IMR-90 (cell line): ENCODE results near the gene TUBA1A. TPM values are rescaled to one million over a fixed set of nuclear protein-coding genes. Genes with fewer than 3 reads are reported as not detected.

ENCODE experiments used
- ATAC-seq: fragments of 200-7000 bp; cut with Tn5 transposase; 2 replicates; pipeline ENCODE4 v1.9.1; 2020; ENCODE audit warnings: low read depth, mild to moderate bottlenecking, moderate library complexity
- BruUV-seq: library from RNA; stranded (reverse); fragments of 400-500 nt; replicated peaks from 2 replicates; lab custom pipeline; 2021; lab: Mats Ljungman, UMichigan
- CTCF ChIA-PET: fragments of 300-600 bp; formaldehyde crosslinking; extraction: SDS; loops from one replicate; lab custom pipeline; 2021; ENCODE audit warnings: antibody characterized with exemption; lab: Yijun Ruan, JAX
- POLR2A ChIA-PET: fragments of 300-600 bp; sonication (Branson Sonifier 250); formaldehyde crosslinking; loops from one replicate; lab custom pipeline; 2022; ENCODE audit warnings: antibody characterized with exemption; ENCODE audit not compliant: unreplicated experiment; lab: Charles Lee
- DNase-seq: peaks from one replicate; pipeline ENCODE4 v3.0.0; 2013
- H2AFZ ChIP-seq: replicated peaks from 2 replicates; pipeline ENCODE3; 2013; ENCODE audit warnings: low read length, mild to moderate bottlenecking; ENCODE audit not compliant: poor library complexity
- H2AK5ac ChIP-seq: 2 replicates; pipeline ENCODE4 v1.6.1; 2013; ENCODE audit warnings: low read depth, low read length, inconsistent platforms
- H2AK9ac ChIP-seq: replicated peaks from 2 replicates; pipeline ENCODE3; 2013; ENCODE audit warnings: mild to moderate bottlenecking, low read depth, low read length, moderate library complexity; ENCODE audit not compliant: poor library complexity
- H2BK120ac ChIP-seq: 2 replicates; pipeline ENCODE4 v1.6.1; 2013; ENCODE audit warnings: low read depth, low read length, inconsistent platforms
- H2BK15ac ChIP-seq: 3 replicates; pipeline ENCODE4 v1.6.1; 2013; ENCODE audit warnings: low read depth, low read length, inconsistent platforms
- H2BK20ac ChIP-seq: 2 replicates; pipeline ENCODE4 v1.6.1; 2013; ENCODE audit warnings: low read depth, mild to moderate bottlenecking, inconsistent platforms, low read length, moderate library complexity
- H2BK5ac ChIP-seq: 2 replicates; pipeline ENCODE4 v1.6.1; 2013; ENCODE audit warnings: mild to moderate bottlenecking, low read depth, low read length, inconsistent platforms; ENCODE audit not compliant: poor library complexity, severe bottlenecking
- H3K14ac ChIP-seq: replicated peaks from 2 replicates; pipeline ENCODE4 v1.6.1; 2013; ENCODE audit warnings: low read depth, low read length, inconsistent platforms
- H3K18ac ChIP-seq: 2 replicates; pipeline ENCODE4 v1.6.1; 2013; ENCODE audit warnings: low read depth, low read length, control low read depth
- H3K23ac ChIP-seq: 2 replicates; pipeline ENCODE4 v1.6.1; 2013; ENCODE audit warnings: low read depth, low read length, inconsistent platforms
- H3K27ac ChIP-seq: 2 replicates; pipeline ENCODE4 v1.5.1; 2013; ENCODE audit warnings: mild to moderate bottlenecking, control low read depth, low read length; ENCODE audit not compliant: insufficient read depth
- H3K27me3 ChIP-seq: 2 replicates; pipeline ENCODE4 v1.6.1; 2013; ENCODE audit warnings: low read length; ENCODE audit not compliant: control insufficient read depth, insufficient read depth
- H3K36me3 ChIP-seq: 2 replicates; pipeline ENCODE4 v1.6.1; 2013; ENCODE audit warnings: low read length, mixed read lengths; ENCODE audit not compliant: control insufficient read depth, insufficient read depth
- H3K4ac ChIP-seq: 2 replicates; pipeline ENCODE4 v1.6.1; 2013; ENCODE audit warnings: low read depth, low read length, inconsistent platforms
- H3K4me1 ChIP-seq: 2 replicates; pipeline ENCODE4 v1.6.1; 2013; ENCODE audit warnings: low read length, mixed read lengths; ENCODE audit not compliant: control insufficient read depth, insufficient read depth
- H3K4me2 ChIP-seq: 2 replicates; pipeline ENCODE4 v1.6.1; 2013; ENCODE audit warnings: low read depth, mild to moderate bottlenecking, control low read depth, low read length, moderate library complexity
- H3K4me3 ChIP-seq: 2 replicates; pipeline ENCODE4 v1.5.1; 2013; ENCODE audit warnings: low read depth, mild to moderate bottlenecking, control low read depth, low read length, moderate library complexity; ENCODE audit not compliant: insufficient read depth
- H3K56ac ChIP-seq: 2 replicates; pipeline ENCODE4 v1.6.1; 2013; ENCODE audit warnings: low read length, inconsistent platforms; ENCODE audit not compliant: insufficient read depth; ENCODE audit errors: extremely low read depth
- H3K79me1 ChIP-seq, 2 experiments: 2 replicates each; pipeline ENCODE4 v1.6.1; 2013; ENCODE audit warnings: low read length in 2 of 2, inconsistent platforms in 1 of 2, low read depth in 1 of 2
- H3K9ac ChIP-seq: 2 replicates; pipeline ENCODE4 v1.6.1; 2013; ENCODE audit warnings: low read depth, low read length, control low read depth
- H3K9me1 ChIP-seq: 2 replicates; pipeline ENCODE4 v1.6.1; 2013; ENCODE audit warnings: low read length, inconsistent platforms; ENCODE audit not compliant: insufficient read depth
- H3K9me3 ChIP-seq: 2 replicates; pipeline ENCODE4 v1.6.1; 2013; ENCODE audit warnings: low read length; ENCODE audit not compliant: control insufficient read depth, insufficient read depth
- H4K20me1 ChIP-seq: 2 replicates; pipeline ENCODE4 v1.6.1; 2013; ENCODE audit warnings: low read length, inconsistent platforms; ENCODE audit not compliant: insufficient read depth
- H4K5ac ChIP-seq: 2 replicates; pipeline ENCODE4 v1.6.1; 2013; ENCODE audit warnings: mild to moderate bottlenecking, low read depth, low read length, control low read depth
- H4K8ac ChIP-seq, 2 experiments: 2 replicates each; pipeline ENCODE4 v1.6.1; 2013; ENCODE audit warnings: low read depth in 2 of 2, low read length in 2 of 2, control low read depth in 1 of 2, inconsistent platforms in 1 of 2
- H4K91ac ChIP-seq: 2 replicates; pipeline ENCODE4 v1.6.1; 2013; ENCODE audit warnings: low read depth, low read length, inconsistent platforms; ENCODE audit not compliant: insufficient read depth
- BHLHE40 ChIP-seq: fragments of 150-350 bp; IDR thresholded peaks from 2 replicates; pipeline ENCODE4 v1.6.1; 2016; ENCODE audit warnings: mild to moderate bottlenecking, low read depth, low read length
- CHD1 ChIP-seq: IDR thresholded peaks from 2 replicates; pipeline ENCODE4 v1.6.1; 2012; ENCODE audit warnings: low read depth, low read length, improper control_type of control experiment
- MAFK ChIP-seq: IDR thresholded peaks from 2 replicates; pipeline ENCODE4 v1.6.1; 2012; ENCODE audit warnings: low read depth, low read length, improper control_type of control experiment
- MAZ ChIP-seq: IDR thresholded peaks from 2 replicates; pipeline ENCODE4 v1.6.1; 2012; ENCODE audit warnings: low read depth, mild to moderate bottlenecking, low read length, improper control_type of control experiment, moderate library complexity, borderline replicate concordance
- MXI1 ChIP-seq: IDR thresholded peaks from 2 replicates; pipeline ENCODE4 v1.6.1; 2012; ENCODE audit warnings: low read depth, mild to moderate bottlenecking, low read length, moderate library complexity, borderline replicate concordance
- NFE2L2 ChIP-seq: fragments of 150-350 bp; IDR thresholded peaks from 2 replicates; pipeline ENCODE4 v1.6.1; 2016; ENCODE audit warnings: low read depth, mild to moderate bottlenecking, low read length
- POLR2A ChIP-seq: IDR thresholded peaks from 2 replicates; pipeline ENCODE4 v1.6.1; 2012; ENCODE audit warnings: mild to moderate bottlenecking, low read depth, low read length
- RAD21 ChIP-seq: IDR thresholded peaks from 2 replicates; pipeline ENCODE4 v1.6.1; 2012; ENCODE audit warnings: low read length, improper control_type of control experiment
- RFX5 ChIP-seq: IDR thresholded peaks from 2 replicates; pipeline ENCODE4 v1.8.0; 2012; ENCODE audit warnings: low read depth, mild to moderate bottlenecking, low read length, moderate library complexity
- SMC3 ChIP-seq: fragments of 150-350 bp; IDR thresholded peaks from 2 replicates; pipeline ENCODE4 v1.6.1; 2016; ENCODE audit warnings: low read depth, mild to moderate bottlenecking, antibody characterized with exemption, low read length, moderate library complexity
- WGBS, 2 experiments: methylation state at CpG; one replicate each; pipeline versions ENCODE4 v1.1.5 to v1.1.7; 2013; ENCODE audit warnings: missing lambda C conversion rate in 2 of 2; ENCODE audit not compliant: insufficient read length in 1 of 2; ENCODE audit errors: extremely low coverage in 2 of 2; 5-methylcytosine and 5-hydroxymethylcytosine counted together
- dilution Hi-C: fragments of 300-500 bp; cut with HindIII; formaldehyde crosslinking; loops from one replicate; pipeline ENCODE4 v1.14.3; 2018; ENCODE audit warnings: low sequenced_read_pairs; ENCODE audit not compliant: unreplicated experiment
- in situ Hi-C: fragments of 300-500 bp; cut with MboI; formaldehyde crosslinking; loops from 3 replicates; pipeline ENCODE4 v1.14.3; 2019; ENCODE audit warnings: low sequenced_read_pairs, inconsistent platforms, mixed read lengths
- intact Hi-C: fragments of 100-400 bp; cut with micrococcal nuclease; formaldehyde crosslinking; loops from 2 replicates; pipeline ENCODE4 v1.10.0; 2022
- polyA plus RNA-seq, 3 experiments: library from polyadenylated mRNA; depleted of rRNA; stranded (reverse); fragments of >200 nt; gene quantifications; 2 replicates each; pipeline ENCODE4 v1.2.3, GENCODE V29; 2012; ENCODE audit warnings: low replicate concordance in 1 of 3
- total RNA-seq: library from RNA; depleted of rRNA; stranded (reverse); fragments of >200 nt; gene quantifications from 2 replicates; pipeline ENCODE4 v1.2.3, GENCODE V29; 2012
- TF ChIP-seq, protein P1 (sequence below): conservative IDR thresholded peaks from 2 replicates; pipeline ENCODE4 v1.5.1; 2012; ENCODE audit warnings: mild to moderate bottlenecking, low read depth, low read length, improper control_type of control experiment
- TF ChIP-seq, protein P2 (sequence below): fragments of 150-350 bp; IDR thresholded peaks from 2 replicates; pipeline ENCODE4 v1.6.1; 2017; ENCODE audit warnings: mild to moderate bottlenecking, antibody characterized with exemption, low read length, low read depth

TUBA1A gene
- total and polyA plus RNA-seq, 2 of the 4 experiments (the other 2 are of a cell fraction): 2,105 to 2,832 TPM

DNA sequence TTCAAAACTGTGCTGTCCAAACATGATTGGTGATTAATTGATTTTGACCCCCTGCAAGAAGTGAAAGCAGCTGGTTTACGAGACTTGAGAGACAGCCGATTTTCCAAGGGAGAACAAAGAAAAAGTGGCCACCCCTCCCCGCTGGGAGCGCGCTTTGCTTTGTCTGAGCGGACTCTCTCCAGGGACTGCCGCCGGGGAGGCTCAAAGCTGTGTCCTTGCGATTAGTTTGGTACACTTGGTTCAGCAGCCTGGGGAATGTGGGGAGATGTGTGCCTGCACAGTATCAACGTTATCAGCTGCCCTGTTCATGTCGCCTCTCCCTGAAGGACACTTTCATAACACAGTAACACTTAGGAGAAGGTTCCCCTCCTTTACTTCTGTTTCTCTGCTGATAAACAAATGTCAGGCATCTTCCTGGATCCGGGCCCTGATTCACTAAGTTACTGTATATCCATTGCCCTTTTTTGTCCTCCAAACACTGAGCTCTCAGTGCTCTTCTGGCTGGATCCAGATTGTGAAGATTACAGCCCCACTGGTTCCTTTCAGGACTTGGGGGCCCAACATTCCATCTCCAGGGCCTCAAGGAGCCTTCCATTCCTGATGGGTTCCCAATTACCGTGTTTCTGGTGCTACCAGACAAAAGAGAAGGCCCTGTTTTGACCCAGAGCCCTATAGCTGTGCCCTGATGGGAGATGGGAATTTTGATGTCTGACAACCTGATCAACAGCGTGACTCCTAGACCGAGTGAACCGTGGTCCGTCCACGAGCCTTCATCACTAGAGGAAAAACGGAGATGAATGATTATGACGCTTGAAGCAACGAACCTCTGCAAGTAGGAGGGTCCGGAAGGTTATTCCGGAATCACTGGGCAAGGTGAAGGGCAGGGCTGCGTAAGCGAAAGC is 44.3 kb upstream of the TUBA1A start:
- Histone ChIP-seq H3K9me3 (no peaks in the 10 kb centered on the region), H2AK5ac (peak overlapping the region; percentile 94), H2BK15ac (peak overlapping the region; percentile 89), H2BK20ac (peak overlapping the region; percentile 93), H2AFZ (peak overlapping the region; percentile 94), H3K4ac (peak overlapping the region; percentile 98), H3K27ac (peak overlapping the region; percentile 88), H4K20me1 (no peaks in the 10 kb centered on the region), H3K36me3 (no peaks in the 10 kb centered on the region), H2BK120ac (peak overlapping the region; percentile 97), H3K23ac (peak overlapping the region; percentile 98), H3K4me1 (peaks cover 16% of the 10 kb centered on the region), H3K4me3 (peak overlapping the region; percentile 25), H3K14ac (peak overlapping the region; percentile 97), H4K91ac (peak overlapping the region; percentile 92), H3K9ac (peak overlapping the region; percentile 87), H4K8ac (peak overlapping the region; percentile 77 to 97), H3K9me1 (peaks cover 12% of the 10 kb centered on the region), H3K79me1 (peaks cover 7 to 22% of the 10 kb centered on the region in 2 experiments; a peak in 3 of 4 replicates), H3K18ac (peak overlapping the region; percentile 99), H2AK9ac (peak overlapping the region; percentile 92), H2BK5ac (peak overlapping the region; percentile 94), H3K4me2 (peak overlapping the region; percentile 97), H3K56ac (peak overlapping the region; percentile 92), H4K5ac (peak overlapping the region; percentile 100), H3K27me3 (no peaks in the 10 kb centered on the region)
- dilution Hi-C loops: no loop called here
- ChIA-PET POLR2A (interaction anchor here (0.6 to 2.7 kb wide), 5 partner anchors 42 to 104 kb away, joined by 3 to 16 read pairs (median 4); partner anchors contain the start of genes TUBA1A and TUBA1B), CTCF (interaction anchor here (0.6 to 2.7 kb wide), 7 partner anchors 10 to 145 kb away, joined by 3 to 15 read pairs (median 4); partner anchors contain the start of gene TUBA1B)
- DNase-seq (peak; percentile 56), ATAC-seq (peak; percentile 68)
- BruUV-seq: no TSS peak
- intact Hi-C loops: no loop called here
- in situ Hi-C loops: loop anchor here (10.0 kb wide), 1 partner anchor 48 kb away; the partner anchor contains the start of gene TUBA1A
- 77% methylated on average over 9 of the region's 25 CpGs; no CpG with 5 or more reads in 1 of the 2 experiments for WGBS, 2 experiments
- TF ChIP-seq, protein P1, sequence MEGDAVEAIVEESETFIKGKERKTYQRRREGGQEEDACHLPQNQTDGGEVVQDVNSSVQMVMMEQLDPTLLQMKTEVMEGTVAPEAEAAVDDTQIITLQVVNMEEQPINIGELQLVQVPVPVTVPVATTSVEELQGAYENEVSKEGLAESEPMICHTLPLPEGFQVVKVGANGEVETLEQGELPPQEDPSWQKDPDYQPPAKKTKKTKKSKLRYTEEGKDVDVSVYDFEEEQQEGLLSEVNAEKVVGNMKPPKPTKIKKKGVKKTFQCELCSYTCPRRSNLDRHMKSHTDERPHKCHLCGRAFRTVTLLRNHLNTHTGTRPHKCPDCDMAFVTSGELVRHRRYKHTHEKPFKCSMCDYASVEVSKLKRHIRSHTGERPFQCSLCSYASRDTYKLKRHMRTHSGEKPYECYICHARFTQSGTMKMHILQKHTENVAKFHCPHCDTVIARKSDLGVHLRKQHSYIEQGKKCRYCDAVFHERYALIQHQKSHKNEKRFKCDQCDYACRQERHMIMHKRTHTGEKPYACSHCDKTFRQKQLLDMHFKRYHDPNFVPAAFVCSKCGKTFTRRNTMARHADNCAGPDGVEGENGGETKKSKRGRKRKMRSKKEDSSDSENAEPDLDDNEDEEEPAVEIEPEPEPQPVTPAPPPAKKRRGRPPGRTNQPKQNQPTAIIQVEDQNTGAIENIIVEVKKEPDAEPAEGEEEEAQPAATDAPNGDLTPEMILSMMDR: peak; percentile 29; the same call in 1 of the 2 replicates
- TF ChIP-seq, protein P2, sequence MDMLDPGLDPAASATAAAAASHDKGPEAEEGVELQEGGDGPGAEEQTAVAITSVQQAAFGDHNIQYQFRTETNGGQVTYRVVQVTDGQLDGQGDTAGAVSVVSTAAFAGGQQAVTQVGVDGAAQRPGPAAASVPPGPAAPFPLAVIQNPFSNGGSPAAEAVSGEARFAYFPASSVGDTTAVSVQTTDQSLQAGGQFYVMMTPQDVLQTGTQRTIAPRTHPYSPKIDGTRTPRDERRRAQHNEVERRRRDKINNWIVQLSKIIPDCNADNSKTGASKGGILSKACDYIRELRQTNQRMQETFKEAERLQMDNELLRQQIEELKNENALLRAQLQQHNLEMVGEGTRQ: no peak
- no peak for TF ChIP-seq NFE2L2
- no peak for TF ChIP-seq MXI1
- no peak for TF ChIP-seq RFX5
- peak; percentile 21; the same call in 1 of the 2 replicates for TF ChIP-seq SMC3
- TF ChIP-seq POLR2A: no peak
- TF ChIP-seq CHD1: no peak
- peak; percentile 25; the same call in 1 of the 2 replicates for TF ChIP-seq RAD21
- TF ChIP-seq MAZ: no peak
- no peak for TF ChIP-seq BHLHE40
- no peak for TF ChIP-seq MAFK
